BJ (cell line): ENCODE measurements around the gene C12orf43. TPM values are rescaled to one million over a fixed set of nuclear protein-coding genes. Genes with fewer than 3 reads are reported as not detected.

ENCODE experiments used
- CTCF ChIA-PET: fragments of 350-600 bp; formaldehyde crosslinking; extraction: SDS; loops from one replicate; lab custom pipeline; 2021; ENCODE audit warnings: antibody characterized with exemption, inconsistent platforms; lab: Yijun Ruan, JAX
- POLR2A ChIA-PET: fragments of 300-600 bp; sonication (Branson Sonifier 250); formaldehyde crosslinking; extraction: SDS; loops from one replicate; lab custom pipeline; 2021; ENCODE audit warnings: antibody characterized with exemption; lab: Charles Lee
- DNase-seq: peaks from one replicate; pipeline ENCODE4 v3.0.0-alpha.2; 2011; ENCODE audit warnings: low read depth
- H3K27me3 ChIP-seq: 2 replicates; pipeline ENCODE4 v1.6.0; 2011; ENCODE audit warnings: low read length; ENCODE audit not compliant: control insufficient read depth, insufficient read depth
- H3K36me3 ChIP-seq: 2 replicates; pipeline ENCODE4 v1.5.1; 2011; ENCODE audit warnings: low read length; ENCODE audit not compliant: control insufficient read depth, insufficient read depth
- H3K4me3 ChIP-seq: 2 replicates; pipeline ENCODE4 v1.5.1; 2011; ENCODE audit warnings: low read depth, mild to moderate bottlenecking, control low read depth, low read length
- polyA plus RNA-seq: library from polyadenylated mRNA; depleted of rRNA; stranded (reverse); fragments of >200 nt; gene quantifications from 2 replicates; pipeline ENCODE4 v1.2.3, GENCODE V29; 2011
- TF ChIP-seq, protein P1 (sequence below): IDR thresholded peaks from 2 replicates; pipeline ENCODE4 v1.5.1; 2011; ENCODE audit warnings: low read depth, mild to moderate bottlenecking, control low read depth, inconsistent platforms, low read length, moderate library complexity; ENCODE audit not compliant: insufficient read depth

C12orf43 gene
- polyA plus RNA-seq, 1 experiment = 14.0 TPM

DNA sequence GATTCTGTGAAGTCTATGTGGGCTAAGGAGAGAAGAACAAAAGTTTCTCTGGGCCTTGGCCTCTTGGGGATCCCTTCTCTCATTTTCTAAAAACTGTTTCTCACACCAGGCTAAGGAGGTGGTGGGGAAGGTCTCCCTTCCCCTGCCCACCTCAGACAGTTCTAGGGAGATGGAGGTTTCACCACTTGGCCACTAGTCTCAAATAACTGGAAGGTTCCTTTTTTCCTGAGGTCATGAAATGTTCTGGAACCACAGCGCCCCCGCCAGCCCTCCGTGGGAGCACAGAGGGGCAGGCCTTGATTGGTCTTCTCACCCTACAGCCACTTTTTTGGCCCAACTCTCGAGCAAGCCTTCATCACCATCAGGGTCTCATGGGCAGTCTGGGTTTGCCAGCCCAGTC is 12.6 kb downstream of the C12orf43 start:
- POLR2A ChIA-PET = no interaction called here
- no peaks in the 10 kb centered on the region for H3K27me3 ChIP-seq
- CTCF ChIA-PET = interaction anchor here (0.9 to 1.7 kb wide), 3 partner anchors 56 to 106 kb away, joined by 3 to 5 read pairs (median 4); no protein-coding TSS in a partner anchor
- H3K4me3 ChIP-seq = no peak overlapping the region
- peaks cover 14% of the 10 kb centered on the region for H3K36me3 ChIP-seq
- DNase-seq = no peak
- TF ChIP-seq, protein P1, sequence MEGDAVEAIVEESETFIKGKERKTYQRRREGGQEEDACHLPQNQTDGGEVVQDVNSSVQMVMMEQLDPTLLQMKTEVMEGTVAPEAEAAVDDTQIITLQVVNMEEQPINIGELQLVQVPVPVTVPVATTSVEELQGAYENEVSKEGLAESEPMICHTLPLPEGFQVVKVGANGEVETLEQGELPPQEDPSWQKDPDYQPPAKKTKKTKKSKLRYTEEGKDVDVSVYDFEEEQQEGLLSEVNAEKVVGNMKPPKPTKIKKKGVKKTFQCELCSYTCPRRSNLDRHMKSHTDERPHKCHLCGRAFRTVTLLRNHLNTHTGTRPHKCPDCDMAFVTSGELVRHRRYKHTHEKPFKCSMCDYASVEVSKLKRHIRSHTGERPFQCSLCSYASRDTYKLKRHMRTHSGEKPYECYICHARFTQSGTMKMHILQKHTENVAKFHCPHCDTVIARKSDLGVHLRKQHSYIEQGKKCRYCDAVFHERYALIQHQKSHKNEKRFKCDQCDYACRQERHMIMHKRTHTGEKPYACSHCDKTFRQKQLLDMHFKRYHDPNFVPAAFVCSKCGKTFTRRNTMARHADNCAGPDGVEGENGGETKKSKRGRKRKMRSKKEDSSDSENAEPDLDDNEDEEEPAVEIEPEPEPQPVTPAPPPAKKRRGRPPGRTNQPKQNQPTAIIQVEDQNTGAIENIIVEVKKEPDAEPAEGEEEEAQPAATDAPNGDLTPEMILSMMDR = no peak

DNA sequence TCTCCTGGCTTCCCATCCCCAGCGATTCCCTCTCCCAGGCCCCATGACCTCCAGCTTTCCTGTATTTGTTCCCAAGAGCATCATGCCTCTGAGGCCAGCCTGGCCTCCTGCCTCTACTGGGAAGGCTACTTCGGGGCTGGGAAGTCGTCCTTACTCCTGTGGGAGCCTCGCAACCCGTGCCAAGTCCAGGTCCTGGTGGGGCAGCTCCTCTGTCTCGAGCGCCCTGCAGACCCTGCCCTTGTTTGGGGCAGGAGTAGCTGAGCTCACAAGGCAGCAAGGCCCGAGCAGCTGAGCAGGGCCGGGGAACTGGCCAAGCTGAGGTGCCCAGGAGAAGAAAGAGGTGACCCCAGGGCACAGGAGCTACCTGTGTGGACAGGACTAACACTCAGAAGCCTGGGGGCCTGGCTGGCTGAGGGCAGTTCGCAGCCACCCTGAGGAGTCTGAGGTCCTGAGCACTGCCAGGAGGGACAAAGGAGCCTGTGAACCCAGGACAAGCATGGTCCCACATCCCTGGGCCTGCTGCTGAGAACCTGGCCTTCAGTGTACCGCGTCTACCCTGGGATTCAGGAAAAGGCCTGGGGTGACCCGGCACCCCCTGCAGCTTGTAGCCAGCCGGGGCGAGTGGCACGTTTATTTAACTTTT is 14.3 kb downstream of the C12orf43 start:
- no peak for DNase-seq
- Histone ChIP-seq H3K27me3 (no peaks in the 10 kb centered on the region), H3K36me3 (peaks cover 14% of the 10 kb centered on the region), H3K4me3 (no peak overlapping the region)
- TF ChIP-seq, protein P1 = no peak
- POLR2A ChIA-PET = no interaction called here
- CTCF ChIA-PET = interaction anchor here (1.0 to 2.4 kb wide), 3 partner anchors 9 to 58 kb away, joined by 3 to 6 read pairs (median 6); no protein-coding TSS in a partner anchor

GRCh38 chr12:121001060-121001459 is 15.2 kb downstream of the C12orf43 start:
- peaks cover 14% of the 10 kb centered on the region for H3K36me3 ChIP-seq
- no peak for DNase-seq
- CTCF ChIA-PET = interaction anchor here (1.0 to 2.4 kb wide), 3 partner anchors 8 to 59 kb away, joined by 3 to 6 read pairs (median 6); no protein-coding TSS in a partner anchor
- POLR2A ChIA-PET = no interaction called here
- no peaks in the 10 kb centered on the region for H3K27me3 ChIP-seq
- H3K4me3 ChIP-seq = no peak overlapping the region
- TF ChIP-seq, protein P1 = no peak

DNA sequence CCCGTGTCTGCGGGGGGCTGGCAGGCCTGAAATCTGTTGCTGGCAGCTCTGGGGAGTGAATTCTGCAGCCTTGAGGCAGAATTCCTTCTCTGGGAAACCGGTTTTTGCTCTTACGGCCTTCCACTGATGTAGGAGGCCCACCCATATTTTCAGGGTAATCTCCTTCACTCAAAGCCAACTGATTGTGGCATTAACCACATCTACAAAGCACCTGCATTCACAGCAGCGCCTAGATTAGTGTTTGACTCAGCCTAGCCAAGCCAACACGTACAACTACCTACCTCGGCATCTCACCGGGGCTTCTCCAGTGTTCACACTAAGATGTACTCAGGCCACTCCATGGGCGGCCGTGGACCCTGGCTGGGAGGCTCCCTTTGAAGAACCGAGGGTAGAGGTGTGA is 15.8 kb downstream of the C12orf43 start:
- Histone ChIP-seq H3K27me3 (no peaks in the 10 kb centered on the region), H3K4me3 (no peak overlapping the region), H3K36me3 (peaks cover 14% of the 10 kb centered on the region)
- TF ChIP-seq, protein P1 = no peak
- CTCF ChIA-PET = interaction anchor here (1.0 kb wide), 1 partner anchor 59 kb away, joined by 3 read pairs; no protein-coding TSS in a partner anchor
- POLR2A ChIA-PET = no interaction called here
- DNase-seq = no peak

- Histone ChIP-seq H3K36me3 (peaks cover 10% of the 10 kb centered on the region), H3K27me3 (no peaks in the 10 kb centered on the region), H3K4me3 (no peak overlapping the region)
- DNase-seq = no peak
- CTCF ChIA-PET = no interaction called here
- TF ChIP-seq, protein P1 = no peak
- POLR2A ChIA-PET = no interaction called here
Measured at GRCh38 chr12:120999191-121000120, 16.8 kb downstream of the C12orf43 start.
